GM12874 (cell line): ENCODE measurements around the gene CUBN.

Experiments
- TF ChIP-seq, protein P1 (sequence below): IDR thresholded peaks from 2 replicates; pipeline ENCODE4 v1.5.1; 2011; ENCODE audit warnings: low read depth, mild to moderate bottlenecking, control low read depth, low read length, moderate library complexity; ENCODE audit not compliant: insufficient read depth

The CUBN gene

DNA sequence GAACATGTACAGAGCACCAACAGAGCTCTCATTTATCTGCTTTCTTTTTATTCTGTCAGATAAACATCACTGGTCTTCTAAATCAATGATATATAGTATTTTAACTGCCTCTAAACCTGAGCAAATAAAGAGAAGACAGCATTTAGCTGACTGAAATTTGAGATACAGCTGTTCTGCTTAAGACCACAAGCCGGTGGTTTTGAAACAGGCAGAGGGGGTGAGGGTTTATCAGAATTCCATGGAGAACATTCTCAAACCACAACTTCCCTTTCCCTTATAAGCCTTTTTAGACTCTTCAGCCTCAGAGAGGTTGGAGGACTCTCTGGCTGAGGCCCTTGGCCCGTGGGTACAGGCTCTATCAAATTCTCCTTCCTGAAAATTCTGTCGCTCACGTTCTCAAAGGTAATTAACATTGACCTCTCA is 225.0 kb downstream of the CUBN start:
- TF ChIP-seq, protein P1, sequence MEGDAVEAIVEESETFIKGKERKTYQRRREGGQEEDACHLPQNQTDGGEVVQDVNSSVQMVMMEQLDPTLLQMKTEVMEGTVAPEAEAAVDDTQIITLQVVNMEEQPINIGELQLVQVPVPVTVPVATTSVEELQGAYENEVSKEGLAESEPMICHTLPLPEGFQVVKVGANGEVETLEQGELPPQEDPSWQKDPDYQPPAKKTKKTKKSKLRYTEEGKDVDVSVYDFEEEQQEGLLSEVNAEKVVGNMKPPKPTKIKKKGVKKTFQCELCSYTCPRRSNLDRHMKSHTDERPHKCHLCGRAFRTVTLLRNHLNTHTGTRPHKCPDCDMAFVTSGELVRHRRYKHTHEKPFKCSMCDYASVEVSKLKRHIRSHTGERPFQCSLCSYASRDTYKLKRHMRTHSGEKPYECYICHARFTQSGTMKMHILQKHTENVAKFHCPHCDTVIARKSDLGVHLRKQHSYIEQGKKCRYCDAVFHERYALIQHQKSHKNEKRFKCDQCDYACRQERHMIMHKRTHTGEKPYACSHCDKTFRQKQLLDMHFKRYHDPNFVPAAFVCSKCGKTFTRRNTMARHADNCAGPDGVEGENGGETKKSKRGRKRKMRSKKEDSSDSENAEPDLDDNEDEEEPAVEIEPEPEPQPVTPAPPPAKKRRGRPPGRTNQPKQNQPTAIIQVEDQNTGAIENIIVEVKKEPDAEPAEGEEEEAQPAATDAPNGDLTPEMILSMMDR, result no peak

DNA sequence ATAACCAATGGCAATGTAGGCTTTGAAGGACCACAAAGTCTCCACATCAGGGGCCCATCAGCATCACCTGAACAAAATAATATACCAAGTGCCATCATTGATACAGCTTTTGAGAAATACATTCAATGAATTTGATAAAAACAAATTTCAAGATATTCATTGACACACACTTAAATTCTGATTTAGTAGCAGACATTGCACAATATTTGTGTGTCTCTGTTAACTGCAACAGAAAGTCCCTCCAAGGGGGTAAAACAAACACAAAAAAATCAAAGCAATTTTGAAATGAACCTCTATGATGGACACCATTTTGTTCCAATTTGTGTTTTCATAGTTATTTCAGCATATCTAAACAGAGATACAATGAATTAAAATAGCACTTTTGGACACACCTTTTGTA is 225.6 kb downstream of the CUBN start:
- TF ChIP-seq, protein P1, result no peak

DNA sequence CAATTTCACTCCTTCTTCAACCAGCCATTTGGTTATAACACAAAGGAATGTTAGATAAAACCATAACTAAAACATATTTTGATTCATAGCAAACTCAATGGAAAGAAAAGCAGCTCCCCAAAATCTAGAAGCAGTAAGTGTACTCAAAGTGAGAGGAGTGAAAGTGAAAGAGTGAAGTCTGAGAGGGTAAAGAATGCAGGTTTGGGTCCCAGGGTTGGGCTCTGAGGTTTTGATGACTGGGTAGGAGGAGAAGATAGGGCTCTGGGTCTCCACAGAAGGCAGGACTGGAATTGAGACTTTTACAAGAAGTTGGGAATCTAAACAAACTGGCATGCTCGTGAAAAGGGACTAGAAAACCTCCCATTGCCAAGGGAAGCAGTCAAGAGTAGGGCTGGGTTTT is 227.0 kb downstream of the CUBN start:
- TF ChIP-seq, protein P1, result no peak

DNA sequence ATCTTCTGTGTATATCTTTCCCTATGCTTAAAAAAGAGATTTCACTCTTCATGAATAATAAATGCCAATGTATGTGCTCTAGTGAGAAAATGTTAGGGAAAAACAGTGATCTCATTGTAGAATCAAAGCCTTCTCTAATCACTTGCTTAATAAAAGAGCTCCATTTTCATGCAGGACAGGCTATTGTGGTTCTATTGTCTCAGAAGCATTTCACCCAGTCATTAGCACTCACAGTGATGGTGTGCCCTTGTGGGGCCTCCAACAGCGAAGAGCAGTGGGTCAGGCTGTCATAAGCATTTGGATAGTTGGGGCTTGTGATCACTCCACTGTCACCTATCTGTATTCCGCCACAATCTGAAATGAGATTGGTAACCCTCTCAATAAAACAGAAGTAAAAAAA is 228.5 kb downstream of the CUBN start:
- TF ChIP-seq, protein P1, result no peak

DNA sequence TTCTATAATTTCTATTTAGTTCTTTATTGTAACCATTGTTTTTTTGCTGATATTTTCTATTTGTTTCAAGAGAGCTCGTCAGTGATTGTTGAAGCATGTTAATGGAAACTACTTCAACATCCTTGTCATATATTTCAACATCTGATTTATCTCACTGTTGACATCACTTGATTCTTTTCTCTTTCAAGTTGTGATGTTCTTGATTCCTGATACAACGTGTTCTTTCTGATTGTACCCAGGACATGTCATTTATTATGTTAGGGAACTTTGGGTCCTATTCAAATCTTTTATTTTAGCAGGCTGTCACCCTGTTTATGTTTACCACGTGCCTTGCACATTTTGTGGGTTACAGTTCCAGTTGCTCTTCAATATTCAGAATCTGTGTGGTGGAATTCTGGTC is 232.6 kb downstream of the CUBN start:
- TF ChIP-seq, protein P1, result no peak

DNA sequence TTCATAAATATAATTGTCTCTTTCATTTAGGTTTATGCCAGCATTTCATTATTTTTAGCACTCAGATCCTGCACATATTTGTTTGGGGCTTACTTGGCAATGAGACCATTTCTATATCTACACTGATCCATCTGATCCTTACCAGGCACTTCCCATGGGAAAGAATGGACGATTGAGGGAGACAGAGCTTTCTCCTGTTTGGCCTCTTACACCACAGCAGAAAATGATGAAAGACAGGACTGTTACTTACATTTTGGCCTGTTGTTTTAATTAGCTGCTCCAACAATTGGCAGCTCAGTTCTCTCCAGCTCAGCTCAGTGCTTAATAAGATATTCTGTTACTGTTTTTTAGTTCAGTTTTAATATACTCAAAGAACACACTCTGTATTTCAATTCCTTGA is 234.8 kb downstream of the CUBN start:
- TF ChIP-seq, protein P1, result no peak

DNA sequence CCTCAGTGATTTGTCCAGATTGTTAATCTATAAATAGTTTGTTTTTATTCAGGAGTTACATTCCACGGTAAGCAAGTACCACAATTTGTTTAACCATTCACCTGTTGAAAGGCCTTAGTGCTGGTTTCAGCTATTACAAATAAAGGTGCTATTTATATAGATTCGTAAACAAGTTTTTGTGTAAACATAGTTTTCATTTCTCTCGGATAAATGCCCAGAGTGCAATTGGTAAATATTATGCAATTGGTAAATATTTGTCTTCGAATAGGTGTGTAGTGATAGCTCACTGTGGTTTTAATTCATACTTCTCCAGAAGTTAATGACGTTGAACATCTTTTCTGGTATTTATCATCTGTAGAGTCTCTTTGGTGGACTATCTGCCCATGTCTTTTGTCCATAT is 235.9 kb downstream of the CUBN start:
- TF ChIP-seq, protein P1, result no peak
